Left kidney (tissue), 8 donors: ENCODE measurements around the gene PSD4. TPM values are rescaled to one million over a fixed set of nuclear protein-coding genes. Genes with fewer than 3 reads are reported as not detected.

Experiments used
- DNase-seq: peaks from one replicate; pipeline ENCODE4 v3.0.0-alpha.2; 2013
- long read RNA-seq, 8 donors: transcript quantifications; one replicate each; lab custom pipeline, GENCODE V29; 2026
- polyA plus RNA-seq: library from polyadenylated mRNA; unstranded; fragments of 120-200 nt; gene quantifications from one replicate; pipeline ENCODE4 v1.2.1, GENCODE V29; 2013; ENCODE audit not compliant: insufficient read length

The PSD4 gene
- 10.0 TPM for polyA plus RNA-seq
- long read RNA-seq, donor 1, transcript PSD4-207 (2 exons, 2,424 nt), result major isoform, 7 of 8 reads
- long read RNA-seq, donor 1, partial matches to known transcripts, result 0 of 8 reads
- long read RNA-seq, donor 1, other reads (novel, unspliced or antisense), result 0 of 8 reads
- long read RNA-seq, donor 2, partial matches to known transcripts, result 0 of 4 reads
- long read RNA-seq, donor 2, other reads (novel, unspliced or antisense), result 0 of 4 reads
- long read RNA-seq, donor 3, partial matches to known transcripts, result 0 of 3 reads
- long read RNA-seq, donor 3, other reads (novel, unspliced or antisense), result 0 of 3 reads
- long read RNA-seq, donor 4, partial matches to known transcripts, result 0 of 1 reads
- long read RNA-seq, donor 4, other reads (novel, unspliced or antisense), result 0 of 1 reads
- long read RNA-seq, donor 5, partial matches to known transcripts, result 0 of 4 reads
- long read RNA-seq, donor 5, other reads (novel, unspliced or antisense), result 0 of 4 reads
- long read RNA-seq, donor 6, result 0 reads
- long read RNA-seq, donor 7, partial matches to known transcripts, result 0 of 4 reads
- long read RNA-seq, donor 7, other reads (novel, unspliced or antisense), result 0 of 4 reads
- long read RNA-seq, donor 8, partial matches to known transcripts, result 0 of 1 reads
- long read RNA-seq, donor 8, other reads (novel, unspliced or antisense), result 0 of 1 reads

GRCh38 chr2:113173542-113174375 is at the start of gene PSD4:
TSS of gene PSD4 (plus strand) at chr2:113173971. CDS start at chr2:113182457, 8,486 bp downstream.
- no peak for DNase-seq

GRCh38 chr2:113124181-113124961 is 49.4 kb upstream of the PSD4 start:
- no peak for DNase-seq

- no peak for DNase-seq
These were observed 48.6 kb upstream of the PSD4 start for GRCh38 chr2:113124984-113125855.

- DNase-seq, result no peak
These were observed 46.7 kb upstream of the PSD4 start, which contains the start of gene IL1RN for GRCh38 chr2:113126845-113127645. TSS of gene IL1RN (plus strand) at chr2:113127598. CDS start at chr2:113127625, 27 bp downstream.

- no peak for DNase-seq
These were observed 45.9 kb upstream of the PSD4 start for GRCh38 chr2:113127646-113128570.

GRCh38 chr2:113129519-113130078 is 44.2 kb upstream of the PSD4 start:
- DNase-seq, result no peak

GRCh38 chr2:113131352-113132185 is 42.2 kb upstream of the PSD4 start:
- no peak for DNase-seq

- DNase-seq, result no peak
These were observed 41.3 kb upstream of the PSD4 start for GRCh38 chr2:113132414-113133021.

GRCh38 chr2:113133704-113134598 is 39.8 kb upstream of the PSD4 start:
- no peak for DNase-seq

- DNase-seq, result no peak
These were observed 39.1 kb upstream of the PSD4 start for GRCh38 chr2:113134717-113135116.

- DNase-seq, result no peak
These were observed 38.5 kb upstream of the PSD4 start for GRCh38 chr2:113135317-113135716.

GRCh38 chr2:113136828-113137775 is 36.7 kb upstream of the PSD4 start:
- DNase-seq, result peak; percentile 61

GRCh38 chr2:113137827-113138226 is 35.9 kb upstream of the PSD4 start:
- DNase-seq, result no peak
